ENCODE data around the gene FRMD5. TPM values are rescaled to one million over a fixed set of nuclear protein-coding genes. Genes with fewer than 3 reads are reported as not detected.
A peak's percentile ranks its signal among the peaks of the same experiment; 100 is the strongest.

FRMD5 gene
- total RNA-seq, 1 experiment from 2014 or later, result 3.9 TPM

DNA sequence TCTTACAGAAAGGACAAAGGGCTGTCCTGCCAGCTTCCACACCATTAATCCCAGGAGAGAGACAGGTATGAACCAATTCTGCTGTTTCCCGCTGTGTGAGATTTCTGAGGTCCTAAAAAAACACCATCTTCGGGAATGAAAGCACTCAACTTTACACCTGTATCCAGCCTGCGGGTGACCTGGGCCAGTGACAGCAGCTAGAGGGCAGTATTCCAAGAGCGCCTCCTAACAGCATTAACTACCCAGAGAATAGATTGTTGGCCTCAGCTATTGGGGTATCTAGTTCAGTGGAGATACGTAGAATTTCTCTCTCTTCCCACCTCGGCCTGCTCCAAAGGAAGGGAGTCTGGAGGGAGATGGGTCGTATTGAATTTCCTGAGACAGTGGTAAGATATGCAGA lies 313.1 kb downstream of the FRMD5 start:
- no peaks in the 10 kb centered on the region for H3K9me3 Mint-ChIP-seq
- H3K9ac ChIP-seq (ENCODE audit: extremely low read depth, insufficient read length, low read length), result no peak overlapping the region
- H2BK120ac ChIP-seq (ENCODE audit: low read depth, low read length, poor library complexity, severe bottlenecking), result no peak overlapping the region
- peaks cover 17 to 20% of the 10 kb centered on the region in 2 experiments for H3K4me1 Mint-ChIP-seq
- no peak overlapping the region for H2BK5ac ChIP-seq (ENCODE audit: insufficient read length, low read length)
- no peak overlapping the region for H3T11ph ChIP-seq (ENCODE audit: low read length)
- H3K27ac Mint-ChIP-seq, result 0 out of 7 replicates have a peak overlapping the region, but pooled peaks of 1 of the 3 experiments have one; percentile 85
- H3K79me1 ChIP-seq (ENCODE audit: insufficient read depth, low read depth, low read length, poor library complexity, severe bottlenecking), result no peaks in the 10 kb centered on the region
- no peak overlapping the region for H3K14ac ChIP-seq (ENCODE audit: insufficient read depth, low read length)
- no peak overlapping the region for H3K27ac ChIP-seq (ENCODE audit: insufficient read length, low read depth, low read length)
- no peak overlapping the region for H3K56ac ChIP-seq (ENCODE audit: insufficient read length, low read depth, low read length)
- H3K4me3 Mint-ChIP-seq, result no peak overlapping the region
- no peaks in the 10 kb centered on the region for H4K20me1 ChIP-seq (ENCODE audit: control insufficient read depth, insufficient read depth, insufficient read length)
- H2BK20ac ChIP-seq (ENCODE audit: low read depth, low read length, poor library complexity, severe bottlenecking), result no peak overlapping the region
- H3K23me2 ChIP-seq (ENCODE audit: insufficient read length, low read depth, low read length, poor library complexity, severe bottlenecking), result no peaks in the 10 kb centered on the region
- no peaks in the 10 kb centered on the region for H3K27me3 Mint-ChIP-seq (ENCODE audit: low read depth)
- H2BK12ac ChIP-seq (ENCODE audit: insufficient read length, low read depth, low read length), result no peak overlapping the region
- no peak overlapping the region for H3K4ac ChIP-seq (ENCODE audit: low read depth, low read length)
- H3K27me3 ChIP-seq (ENCODE audit: insufficient read depth, low read length), result no peaks in the 10 kb centered on the region
- H3K9me3 ChIP-seq (ENCODE audit: control insufficient read depth, low read depth, low read length), result no peaks in the 10 kb centered on the region
- H3K79me2 ChIP-seq (ENCODE audit: insufficient read depth, low read length), result no peaks in the 10 kb centered on the region
- H3K4me1 ChIP-seq (ENCODE audit: insufficient read depth, low read length), result peaks cover 6% of the 10 kb centered on the region; the same call in 1 of the 2 replicates
- H3K18ac ChIP-seq (ENCODE audit: insufficient read length, low read depth, low read length), result no peak overlapping the region
- H3K4me2 ChIP-seq (ENCODE audit: insufficient read depth, insufficient read length, low read length), result no peak overlapping the region
- TF ChIP-seq, protein P1, sequence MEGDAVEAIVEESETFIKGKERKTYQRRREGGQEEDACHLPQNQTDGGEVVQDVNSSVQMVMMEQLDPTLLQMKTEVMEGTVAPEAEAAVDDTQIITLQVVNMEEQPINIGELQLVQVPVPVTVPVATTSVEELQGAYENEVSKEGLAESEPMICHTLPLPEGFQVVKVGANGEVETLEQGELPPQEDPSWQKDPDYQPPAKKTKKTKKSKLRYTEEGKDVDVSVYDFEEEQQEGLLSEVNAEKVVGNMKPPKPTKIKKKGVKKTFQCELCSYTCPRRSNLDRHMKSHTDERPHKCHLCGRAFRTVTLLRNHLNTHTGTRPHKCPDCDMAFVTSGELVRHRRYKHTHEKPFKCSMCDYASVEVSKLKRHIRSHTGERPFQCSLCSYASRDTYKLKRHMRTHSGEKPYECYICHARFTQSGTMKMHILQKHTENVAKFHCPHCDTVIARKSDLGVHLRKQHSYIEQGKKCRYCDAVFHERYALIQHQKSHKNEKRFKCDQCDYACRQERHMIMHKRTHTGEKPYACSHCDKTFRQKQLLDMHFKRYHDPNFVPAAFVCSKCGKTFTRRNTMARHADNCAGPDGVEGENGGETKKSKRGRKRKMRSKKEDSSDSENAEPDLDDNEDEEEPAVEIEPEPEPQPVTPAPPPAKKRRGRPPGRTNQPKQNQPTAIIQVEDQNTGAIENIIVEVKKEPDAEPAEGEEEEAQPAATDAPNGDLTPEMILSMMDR (conservative IDR thresholded peaks at IDR 0.05), result peak; percentile 85
- no peak overlapping the region for H3K23ac ChIP-seq (ENCODE audit: insufficient read length, low read depth, low read length)
- no peak overlapping the region for H2AK5ac ChIP-seq (ENCODE audit: insufficient read length, low read length)
- H2BK15ac ChIP-seq (ENCODE audit: low read depth, low read length), result no peak overlapping the region
- no peak overlapping the region for H4K5ac ChIP-seq (ENCODE audit: insufficient read length, low read depth, low read length)
- no peak overlapping the region for H4K8ac ChIP-seq (replicated peaks; ENCODE audit: insufficient read length, low read depth, low read length)
- no peak overlapping the region for H2AFZ ChIP-seq (ENCODE audit: low read length)
- peak; percentile 64 for DNase-seq
- H3K36me3 Mint-ChIP-seq (ENCODE audit: insufficient read depth in 1 of 3, low read depth in 3 of 3), result peaks cover 11 to 33% (median 11%) of the 10 kb centered on the region in 3 experiments
- H4K91ac ChIP-seq (ENCODE audit: insufficient read length, low read depth, low read length), result no peak overlapping the region
- no CpG with 5 or more reads among the region's 7 CpGs for WGBS (ENCODE audit: extremely low coverage, insufficient read length, low lambda C conversion rate)
